Iris pigment epithelial cell (primary cell): ENCODE results near the gene ARHGAP5.
A peak's percentile ranks its signal among the peaks of the same experiment; 100 is the strongest.
"Not testable (repeated sequence)": the region's sequence is repeated elsewhere in the genome, so short reads cannot be mapped to it uniquely, and the experiment has no call there.

Source experiments
- DNase-seq: peaks from one replicate; pipeline ENCODE4 v3.0.0-alpha.2; 2011; ENCODE audit warnings: low read depth

The ARHGAP5 gene

DNA sequence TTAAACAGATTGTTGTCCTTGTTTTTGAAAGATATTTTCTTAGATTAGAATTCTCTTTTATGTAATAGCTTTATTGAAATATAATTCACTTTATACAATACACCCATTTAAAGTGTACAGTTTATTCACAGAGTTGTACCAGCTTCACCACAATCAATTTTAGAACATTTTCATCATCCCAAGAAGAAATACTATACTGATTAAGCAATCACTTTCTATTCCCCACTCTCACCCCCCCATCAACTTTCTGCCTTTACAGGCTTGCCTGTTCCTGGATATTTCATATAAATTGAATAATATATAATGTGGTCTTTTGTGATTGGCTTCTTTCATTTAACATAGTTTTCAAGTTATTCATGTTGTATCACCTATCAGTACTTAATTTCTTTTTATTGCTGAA, 44.4 kb downstream of the ARHGAP5 start:
- DNase-seq = no peak

DNA sequence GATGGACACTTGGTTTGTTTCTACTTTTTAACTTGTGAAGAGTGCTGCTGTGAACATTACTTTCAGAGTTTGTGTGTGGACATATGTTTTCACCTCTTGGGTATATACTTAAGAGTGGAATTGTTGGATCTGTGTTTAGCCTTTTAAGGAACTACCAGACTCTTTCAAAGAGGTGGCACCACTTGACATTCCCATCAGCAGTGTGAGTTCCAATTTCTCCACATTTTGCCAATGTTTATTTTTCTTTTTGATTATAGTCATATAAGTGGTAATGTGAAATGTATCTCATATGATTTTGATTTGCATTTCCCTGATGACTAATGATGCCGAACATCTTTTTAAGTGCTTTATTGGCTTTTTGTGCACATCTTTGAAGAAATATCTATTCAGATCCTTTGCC, 44.8 kb downstream of the ARHGAP5 start:
- DNase-seq = no peak

DNA sequence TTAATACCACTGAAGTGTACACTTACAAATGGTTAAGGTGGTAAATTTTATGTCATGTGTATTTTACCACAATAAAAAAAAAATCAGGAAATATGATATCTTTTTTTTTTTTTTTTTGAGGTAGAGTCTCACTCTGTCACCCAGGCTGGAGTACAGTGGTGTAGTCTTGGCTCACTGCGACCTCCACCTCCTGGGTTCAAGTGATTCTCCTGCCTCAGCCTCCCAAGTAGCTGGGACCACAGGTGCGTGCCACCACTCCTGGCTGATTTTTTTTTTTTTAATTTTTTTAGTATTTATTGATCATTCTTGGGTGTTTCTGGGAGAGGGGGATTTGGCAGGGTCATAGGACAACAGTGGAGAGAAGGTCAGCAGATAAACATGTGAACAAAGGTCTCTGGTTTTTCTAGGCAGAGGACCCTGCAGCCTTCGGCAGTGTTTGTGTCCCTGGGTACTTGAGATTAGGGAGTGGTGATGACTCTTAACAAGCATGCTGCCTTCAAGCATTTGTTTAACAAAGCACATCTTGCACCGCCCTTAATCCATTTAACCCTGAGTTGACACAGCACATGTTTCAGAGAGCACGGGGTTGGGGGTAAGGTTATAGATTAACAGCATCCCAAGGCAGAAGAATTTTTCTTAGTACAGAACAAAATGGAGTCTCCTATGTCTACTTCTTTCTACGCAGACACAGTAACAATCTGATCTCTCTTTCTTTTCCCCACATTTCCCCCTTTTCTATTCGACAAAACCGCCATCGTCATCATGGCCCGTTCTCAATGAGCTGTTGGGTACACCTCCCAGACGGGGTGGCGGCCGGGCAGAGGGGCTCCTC, 50.0 kb downstream of the ARHGAP5 start:
- DNase-seq = not testable (repeated sequence)

DNA sequence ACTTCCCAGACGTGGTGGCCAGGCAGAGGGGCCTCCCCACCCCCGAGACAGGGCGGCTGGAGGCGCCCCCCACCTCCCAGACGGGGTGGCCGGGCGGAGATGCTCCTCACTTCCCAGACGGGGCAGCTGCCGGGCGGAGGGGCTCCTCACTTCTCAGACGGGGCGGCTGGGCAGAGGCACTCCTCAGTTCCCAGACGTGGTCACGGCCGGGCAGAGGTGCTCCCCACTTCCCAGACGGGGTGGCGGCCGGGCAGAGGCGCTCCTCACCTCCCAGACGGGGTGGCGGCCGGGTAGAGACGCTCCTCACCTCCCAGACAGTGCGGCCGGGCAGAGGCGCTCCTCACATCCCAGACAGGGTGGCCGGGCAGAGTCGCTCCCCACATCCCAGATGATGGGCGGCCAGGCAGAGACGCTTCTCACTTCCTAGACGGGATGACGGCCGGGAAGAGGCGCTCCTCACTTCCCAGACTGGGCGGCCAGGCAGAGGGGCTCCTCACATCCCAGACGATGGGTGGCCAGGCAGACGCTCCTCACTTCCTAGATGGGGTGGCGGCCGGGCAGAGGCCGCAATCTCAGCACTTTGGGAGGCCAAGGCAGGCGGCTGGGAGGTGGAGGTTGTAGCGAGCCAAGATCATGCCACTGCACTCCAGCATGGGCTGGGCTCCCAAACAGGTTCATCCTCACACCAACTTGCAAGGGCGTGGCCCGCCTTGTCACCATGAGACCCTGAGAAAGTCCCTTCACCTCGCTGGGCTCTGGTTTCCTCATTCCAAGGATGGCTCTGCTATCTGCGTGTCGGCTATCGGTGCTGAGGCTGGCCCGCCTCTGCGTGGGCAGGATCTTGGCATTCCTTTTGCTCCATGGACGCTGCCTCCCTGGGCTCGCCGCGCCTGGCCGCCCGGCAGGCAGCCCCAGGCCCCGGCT, 50.9 kb downstream of the ARHGAP5 start:
- DNase-seq = not testable (repeated sequence)

DNA sequence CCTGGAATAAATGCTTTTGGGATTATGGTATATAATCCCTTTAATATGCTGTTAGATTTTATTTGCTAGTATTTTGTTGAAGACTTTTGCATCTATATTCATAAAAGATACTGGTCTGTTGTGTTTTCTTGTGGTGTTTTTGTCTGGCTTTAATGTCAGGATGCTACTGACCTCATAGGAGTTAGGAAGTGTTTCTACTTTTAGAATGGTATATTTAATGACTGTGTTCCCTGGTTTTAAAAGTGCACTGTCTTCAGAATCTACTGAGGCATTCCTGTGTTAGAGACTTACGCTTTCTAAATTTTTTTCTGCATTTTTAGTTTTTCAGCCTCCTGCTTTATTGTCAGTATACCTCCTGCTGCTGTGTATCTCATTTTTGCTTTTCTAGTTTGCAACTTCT, 51.6 kb downstream of the ARHGAP5 start:
- no peak for DNase-seq

DNA sequence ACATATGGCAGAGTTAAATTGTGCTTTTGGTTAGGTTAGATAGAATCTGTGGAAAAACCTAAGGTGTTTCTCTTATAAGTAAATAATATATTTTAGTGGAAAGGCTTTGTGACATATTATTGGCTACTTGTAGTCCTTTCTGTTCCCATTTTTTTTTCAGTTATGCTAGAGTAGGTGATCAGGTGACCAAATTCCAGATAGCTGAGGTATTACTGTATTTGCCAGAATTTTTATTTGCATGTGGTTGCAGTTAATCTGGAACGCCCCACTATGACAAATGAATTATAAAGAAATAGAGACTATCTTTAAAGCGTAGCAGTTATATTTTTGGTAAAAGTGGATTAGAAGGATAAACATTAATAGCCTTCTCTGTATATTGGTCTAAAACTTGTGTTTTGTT, 52.0 kb downstream of the ARHGAP5 start:
- peak; percentile 68 for DNase-seq

DNA sequence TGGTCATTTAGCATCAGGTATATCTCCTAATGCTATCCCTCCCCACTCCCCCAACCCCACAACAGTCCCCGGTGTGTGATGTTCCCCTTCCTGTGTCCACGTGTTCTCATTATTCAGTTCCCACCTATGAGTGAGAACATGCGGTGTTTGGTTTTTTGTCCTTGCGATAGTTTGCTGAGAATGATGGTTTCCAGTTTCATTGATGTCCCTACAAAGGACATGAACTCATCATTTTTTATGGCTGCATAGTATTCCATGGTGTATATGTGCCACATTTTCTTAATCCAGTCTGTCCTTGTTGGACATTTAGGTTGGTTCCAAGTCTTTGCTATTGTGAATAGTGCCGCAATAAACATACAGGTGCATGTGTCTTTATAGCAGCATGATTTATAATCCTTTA, 54.6 kb downstream of the ARHGAP5 start:
- not testable (repeated sequence) for DNase-seq

DNA sequence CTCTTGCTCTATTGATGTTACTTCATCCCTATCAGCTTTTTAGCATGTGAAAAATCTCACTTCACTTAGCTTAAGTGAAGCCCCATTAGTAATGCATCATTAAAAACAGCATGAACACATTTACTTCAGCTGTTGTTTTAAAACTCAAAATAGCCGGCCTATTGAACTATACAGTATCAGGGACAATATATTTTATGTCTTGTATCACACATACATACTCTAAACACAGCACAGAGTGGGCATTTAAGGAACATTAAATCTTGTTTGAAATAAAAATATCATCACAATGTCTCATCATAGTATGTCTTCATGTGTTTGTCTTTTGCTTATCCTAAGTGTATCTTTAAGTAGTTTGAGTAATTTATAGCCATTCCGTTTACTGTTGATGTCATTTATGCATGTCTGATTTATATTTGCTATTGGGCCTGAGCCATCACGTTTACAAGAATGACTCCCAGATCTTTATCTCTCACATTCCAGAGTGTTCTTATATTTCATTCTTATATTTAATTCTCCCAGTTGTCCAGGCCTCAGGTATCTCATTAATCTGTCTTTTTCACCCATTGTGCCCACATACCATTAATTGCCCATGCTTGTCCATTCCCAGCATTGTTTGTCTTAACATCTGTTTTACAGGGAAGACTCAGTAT, 57.5 kb downstream of the ARHGAP5 start:
- DNase-seq = peak; percentile 65

DNA sequence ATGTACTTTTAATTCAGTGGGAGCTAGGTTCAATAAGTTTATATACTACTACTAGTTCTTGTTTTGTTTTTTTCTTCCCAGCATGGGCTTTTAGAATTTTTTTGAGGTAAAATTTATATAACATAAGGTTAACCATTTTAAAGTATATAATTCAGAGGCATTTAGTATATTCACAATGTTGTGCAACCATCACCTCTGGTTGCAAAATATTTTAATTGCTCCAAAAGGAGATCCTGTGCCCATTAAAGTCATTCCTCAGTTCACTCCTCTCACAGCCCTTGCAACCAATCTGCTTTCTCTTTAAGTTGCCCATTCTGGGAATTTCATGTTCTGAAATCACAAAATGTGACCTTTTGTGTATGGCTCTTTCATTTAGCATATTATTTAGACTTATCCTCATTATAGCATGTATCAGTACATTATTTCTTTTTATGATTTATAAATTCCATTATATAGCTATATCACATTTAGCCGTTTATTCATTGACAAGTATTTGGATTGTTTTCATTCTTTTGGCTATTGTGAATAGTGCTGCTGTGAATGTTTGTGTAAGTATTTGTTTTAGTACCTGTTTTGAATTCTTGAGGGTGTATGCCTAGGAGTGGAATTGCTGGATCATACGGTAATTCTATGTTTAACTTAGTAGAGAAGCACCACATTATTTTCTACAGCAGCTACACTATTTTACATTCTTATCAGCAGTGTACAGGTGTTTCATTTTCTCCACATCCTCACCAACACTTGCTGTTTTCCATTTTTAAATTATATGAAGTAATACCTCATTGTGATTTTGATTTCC, 59.1 kb downstream of the ARHGAP5 start:
- DNase-seq = no peak

DNA sequence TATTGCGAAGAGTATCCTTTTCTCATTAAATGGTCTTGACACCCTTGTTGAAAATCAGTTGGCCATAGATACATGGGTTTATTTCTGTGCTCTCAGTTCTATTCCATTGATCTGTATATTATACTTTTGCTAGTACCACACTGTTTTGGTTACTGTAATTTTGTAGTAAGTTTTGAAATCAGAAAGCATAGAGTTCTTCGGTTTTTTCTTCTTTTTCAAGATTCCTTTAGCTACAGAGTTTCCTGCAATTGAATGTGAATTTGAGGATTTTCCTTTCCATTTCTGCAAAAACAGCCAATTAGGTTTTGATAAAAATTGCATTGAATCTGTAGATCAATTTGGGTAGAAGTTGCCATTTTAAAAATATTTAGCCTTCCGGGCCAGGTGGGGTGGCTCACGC, 60.2 kb downstream of the ARHGAP5 start:
- DNase-seq = no peak

DNA sequence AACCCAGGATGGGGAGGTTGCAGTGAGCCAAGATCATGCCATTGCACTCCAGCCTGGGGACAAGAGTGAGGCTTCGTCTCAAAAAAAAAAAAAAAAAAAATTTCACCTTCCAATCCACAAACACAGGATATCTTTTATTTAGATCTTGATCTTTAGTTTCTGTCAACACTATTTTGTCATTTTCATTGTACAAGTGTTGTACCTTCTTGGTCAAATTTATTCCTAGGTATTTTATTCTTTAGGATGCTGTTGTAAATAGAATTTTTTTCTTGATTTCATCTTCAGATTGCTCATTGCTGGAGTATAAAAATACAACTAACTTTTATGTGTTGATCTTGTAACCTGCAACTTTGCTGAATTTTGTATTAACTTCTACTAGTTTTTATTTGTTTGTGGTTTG, 60.8 kb downstream of the ARHGAP5 start:
- DNase-seq = no peak

DNA sequence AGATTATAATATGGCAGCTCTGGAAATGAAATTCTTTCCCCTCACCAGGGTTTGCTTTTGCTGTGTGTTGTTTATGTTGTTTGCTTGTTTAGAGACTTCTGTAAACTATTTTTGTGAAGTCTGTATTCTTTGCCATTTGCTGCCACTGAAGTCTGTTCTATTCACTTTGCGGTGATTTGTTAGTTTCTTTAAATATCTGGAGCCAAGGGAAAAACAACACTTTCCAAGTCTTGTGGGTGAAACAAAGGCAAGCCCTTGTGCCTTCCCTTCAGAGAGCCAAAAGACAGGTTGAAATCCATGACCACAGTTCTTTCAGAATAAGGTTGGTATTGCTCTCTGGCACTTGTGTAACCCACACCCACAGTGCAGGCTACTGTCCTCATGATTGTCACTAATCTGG, 65.2 kb downstream of the ARHGAP5 start:
- no peak for DNase-seq

DNA sequence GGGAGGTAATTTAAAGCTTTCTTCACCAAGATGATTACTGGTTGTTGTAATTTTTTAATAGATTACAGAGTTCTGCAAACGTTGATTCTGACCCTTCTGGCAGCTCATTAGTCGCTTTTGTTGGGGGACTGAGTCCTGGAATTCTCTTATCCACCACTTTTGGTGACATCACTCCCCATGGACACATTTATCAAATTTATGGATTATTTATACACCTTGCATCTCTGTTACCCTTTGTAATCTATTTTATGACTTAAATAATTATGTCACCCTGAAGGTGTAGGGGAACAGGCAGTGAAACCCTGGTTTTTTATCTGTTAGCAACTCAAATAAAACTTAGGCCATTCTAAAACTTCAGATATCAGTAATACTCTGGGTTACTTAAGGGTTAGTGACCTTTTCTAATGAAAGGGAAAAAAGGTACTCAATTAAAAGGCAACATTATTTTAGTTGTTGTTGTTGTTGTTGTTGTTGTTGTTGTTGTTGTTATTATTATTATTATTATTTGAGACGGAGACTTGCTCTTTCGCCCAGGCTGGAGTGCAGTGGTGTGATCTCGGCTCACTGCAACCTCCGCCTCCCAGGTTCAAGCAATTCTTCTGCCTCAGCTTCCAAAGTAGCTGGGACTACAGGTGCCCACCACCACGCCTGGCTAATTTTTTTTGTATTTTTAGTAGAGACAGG, 65.8 kb downstream of the ARHGAP5 start:
- no peak for DNase-seq

DNA sequence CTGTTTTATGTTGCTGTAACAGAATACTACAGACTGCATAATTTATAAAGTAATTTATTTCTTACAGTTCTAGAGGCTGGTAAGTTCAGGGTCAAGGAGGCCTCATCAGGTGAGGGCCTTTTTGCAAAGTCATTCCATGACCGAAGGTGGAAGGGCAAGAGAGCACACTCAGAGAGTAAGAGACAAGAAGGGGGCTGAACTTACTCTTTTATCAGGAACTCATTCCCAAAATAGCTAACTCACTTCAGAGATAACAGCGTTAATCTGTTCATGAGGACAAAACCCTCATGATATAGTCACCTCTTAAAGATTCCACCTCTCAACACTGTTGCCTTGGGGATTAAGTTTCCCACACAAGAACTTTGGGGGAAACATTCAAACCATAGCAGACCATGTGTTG, 73.3 kb downstream of the ARHGAP5 start:
- no peak for DNase-seq

DNA sequence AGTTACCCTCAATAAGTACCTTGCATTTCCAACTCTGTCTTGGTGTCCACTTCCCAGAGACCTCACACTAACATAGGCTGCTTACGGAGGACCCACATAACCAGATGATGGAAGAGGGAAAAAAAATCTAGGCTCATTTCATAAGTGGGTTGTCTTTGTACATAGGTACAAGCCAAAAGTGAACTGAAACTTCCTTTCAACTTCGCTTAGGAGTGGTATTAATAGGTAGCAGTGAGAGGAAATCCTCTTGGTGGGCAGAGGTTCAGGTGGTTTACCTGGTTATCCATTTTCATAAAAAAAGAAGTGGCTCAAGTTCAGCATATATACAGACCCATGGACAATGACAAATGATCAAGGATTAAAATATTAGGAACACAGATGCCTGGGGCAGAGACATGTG, 88.9 kb downstream of the ARHGAP5 start:
- DNase-seq = no peak

DNA sequence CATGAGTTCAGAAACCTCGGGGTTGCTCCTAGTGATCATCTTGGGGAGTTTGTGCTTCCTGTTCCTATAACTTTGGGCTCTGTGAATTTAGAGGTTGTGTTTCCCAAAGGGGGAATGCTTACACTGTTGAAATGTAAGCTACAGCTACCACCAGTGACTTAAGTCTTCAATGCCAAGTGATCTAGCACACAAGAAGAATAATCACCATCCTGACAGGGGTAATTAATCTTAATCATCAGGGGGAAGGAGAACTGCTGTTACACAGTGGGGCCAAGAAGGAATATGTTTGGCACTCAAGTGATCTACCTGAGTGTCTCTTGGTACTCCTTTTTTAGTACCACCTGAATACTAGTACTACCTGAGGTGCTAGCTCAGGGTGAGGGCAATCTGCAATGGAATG, 89.8 kb downstream of the ARHGAP5 start:
- no peak for DNase-seq

DNA sequence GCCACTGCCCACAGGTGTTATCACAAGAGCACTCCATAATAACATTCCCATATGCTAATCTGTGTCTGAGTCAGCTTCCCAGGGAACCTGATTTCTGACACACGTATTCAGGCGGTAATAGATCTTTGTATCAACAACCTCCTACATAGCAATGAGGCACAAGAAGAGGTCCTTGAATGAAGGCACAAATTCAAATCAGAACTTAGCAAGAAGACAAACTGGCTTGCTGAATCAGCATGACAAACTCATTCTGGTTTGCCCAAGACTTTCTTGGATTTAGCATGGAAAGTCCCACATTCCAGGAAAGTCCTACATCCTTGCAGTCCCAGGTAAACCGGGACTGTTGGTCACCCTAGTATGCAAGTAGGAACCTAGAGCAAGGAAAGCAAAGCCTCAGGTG, 90.8 kb downstream of the ARHGAP5 start:
- DNase-seq = no peak

DNA sequence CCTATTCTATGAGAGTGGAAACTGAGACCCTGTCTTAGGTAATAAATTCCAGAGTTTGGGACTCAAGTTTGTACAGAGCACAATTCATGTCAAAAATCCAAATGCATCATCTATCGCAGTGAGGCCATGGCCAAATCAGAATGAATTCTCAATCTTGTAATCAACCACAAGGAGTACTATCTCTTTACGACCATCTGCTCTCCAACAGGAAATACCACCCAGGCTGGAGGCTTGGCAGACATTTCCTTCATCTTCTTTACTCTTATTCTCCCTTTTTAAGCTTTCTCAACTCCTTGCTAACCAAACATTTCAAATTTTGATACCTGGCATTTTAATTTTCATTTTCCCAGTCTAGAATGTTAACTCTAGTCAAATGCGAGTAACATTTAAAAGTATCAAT, 92.1 kb downstream of the ARHGAP5 start:
- no peak for DNase-seq

DNA sequence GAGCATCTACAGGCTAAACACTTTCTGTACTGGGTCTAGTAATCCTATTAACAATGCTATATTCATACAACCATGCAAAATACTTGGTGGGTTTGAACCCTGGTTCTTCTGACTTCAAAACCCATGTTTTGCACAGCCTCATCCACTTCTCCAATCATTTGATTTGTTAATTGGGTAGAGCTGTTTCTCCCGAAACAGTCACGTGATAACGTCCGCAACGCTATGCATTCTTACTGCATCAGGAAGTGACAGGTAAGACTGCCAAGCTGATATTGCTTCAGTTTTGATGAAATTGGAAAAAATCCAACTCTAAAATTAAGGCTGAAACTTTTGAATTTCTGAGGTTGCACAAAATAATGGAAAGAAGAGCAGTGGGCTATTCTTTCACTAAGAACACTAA, 94.4 kb downstream of the ARHGAP5 start:
- DNase-seq = no peak

DNA sequence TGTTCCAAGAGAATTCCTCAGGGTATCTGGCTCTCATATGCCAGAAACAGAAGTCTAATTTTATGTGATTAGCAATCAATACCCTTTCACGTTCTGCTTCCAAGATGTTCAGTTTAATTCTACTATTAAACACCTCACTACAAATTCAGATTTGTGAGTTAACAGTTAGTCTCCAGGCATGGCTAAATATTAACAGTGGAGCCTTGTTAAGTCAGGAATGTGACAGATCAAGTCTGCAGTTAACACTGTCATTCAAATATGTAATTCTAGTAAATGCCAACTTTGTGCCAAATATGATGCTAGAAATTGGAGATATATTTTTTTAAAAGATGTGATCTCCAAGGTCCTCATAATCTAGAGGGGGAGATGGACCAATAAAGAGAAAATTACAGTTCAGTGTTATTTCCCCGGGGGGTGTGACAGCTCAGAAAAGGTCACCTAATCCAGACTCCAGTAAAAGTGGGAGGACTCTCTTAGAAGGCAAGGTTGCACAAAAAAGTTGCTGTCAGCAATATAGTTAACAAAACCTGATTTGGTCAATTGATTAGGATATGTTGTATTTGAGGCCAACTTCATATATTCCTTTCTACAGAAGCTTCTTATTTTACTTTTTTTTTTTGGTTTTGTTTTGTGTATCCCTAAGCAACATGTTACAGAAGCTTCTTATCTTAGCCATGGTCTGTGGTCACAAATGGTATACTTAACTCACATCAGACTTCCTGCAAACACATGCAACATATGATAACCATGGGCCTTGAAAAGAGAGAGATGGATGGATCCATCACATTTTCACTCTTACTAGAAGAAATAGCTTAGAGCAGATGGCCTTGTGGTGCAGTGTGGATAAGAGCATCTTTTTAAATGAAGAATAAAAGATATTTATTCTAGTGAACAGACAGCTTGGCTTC, 106.3 kb downstream of the ARHGAP5 start:
- no peak for DNase-seq
